WTC11 (cell line): Measurements from ENCODE around the gene POU3F1.

ENCODE experiments used
- AFF4 ChIP-seq: sonication (generic); formaldehyde crosslinking; IDR thresholded peaks from 2 replicates; pipeline ENCODE4 v1.8.1; 2023; ENCODE audit warnings: mild to moderate bottlenecking, missing genetic modification reagents, borderline replicate concordance
- ATF3 ChIP-seq: sonication (generic); formaldehyde crosslinking; conservative IDR thresholded peaks from 2 replicates; pipeline ENCODE4 v1.8.1; 2022; ENCODE audit warnings: mild to moderate bottlenecking, missing genetic modification reagents
- CREM ChIP-seq: sonication (generic); formaldehyde crosslinking; IDR thresholded peaks from 2 replicates; pipeline ENCODE4 v1.8.1; 2022; ENCODE audit warnings: mild to moderate bottlenecking, missing genetic modification reagents, moderate library complexity
- CTCF ChIP-seq: fragments of 200-600 bp; IDR thresholded peaks from 2 replicates; pipeline ENCODE4 v1.8.0; 2022; ENCODE audit warnings: antibody characterized with exemption
- ETV6 ChIP-seq: sonication (generic); formaldehyde crosslinking; IDR thresholded peaks from 2 replicates; pipeline ENCODE4 v1.8.1; 2022; ENCODE audit warnings: mild to moderate bottlenecking, missing genetic modification reagents
- FOXJ3 ChIP-seq: sonication (generic); formaldehyde crosslinking; IDR thresholded peaks from 2 replicates; pipeline ENCODE4 v1.9.0; 2021; ENCODE audit warnings: missing genetic modification reagents, mild to moderate bottlenecking, borderline replicate concordance
- IRF1 ChIP-seq: sonication (generic); formaldehyde crosslinking; IDR thresholded peaks from 2 replicates; pipeline ENCODE4 v1.8.0; 2023; ENCODE audit warnings: missing genetic modification reagents
- MAX ChIP-seq: sonication (generic); formaldehyde crosslinking; IDR thresholded peaks from 2 replicates; pipeline ENCODE4 v1.8.0; 2022; ENCODE audit warnings: mild to moderate bottlenecking, missing genetic modification reagents
- NFYB ChIP-seq: sonication (generic); formaldehyde crosslinking; conservative IDR thresholded peaks from 2 replicates; pipeline ENCODE4 v1.8.0; 2022; ENCODE audit warnings: low read depth, missing genetic modification reagents
- NR2C2 ChIP-seq: sonication (generic); formaldehyde crosslinking; IDR thresholded peaks from 2 replicates; pipeline ENCODE4 v1.8.0; 2022; ENCODE audit warnings: mild to moderate bottlenecking, missing genetic modification reagents
- NR3C1 ChIP-seq: sonication (generic); formaldehyde crosslinking; conservative IDR thresholded peaks from 2 replicates; pipeline ENCODE4 v1.8.1; 2023; ENCODE audit warnings: low read depth, mild to moderate bottlenecking, missing genetic modification reagents
- SP1 ChIP-seq: sonication (generic); formaldehyde crosslinking; conservative IDR thresholded peaks from 2 replicates; pipeline ENCODE4 v1.8.1; 2022; ENCODE audit warnings: missing genetic modification reagents
- TCF7 ChIP-seq: sonication (generic); formaldehyde crosslinking; IDR thresholded peaks from 2 replicates; pipeline ENCODE4 v1.8.0; 2022; ENCODE audit warnings: mild to moderate bottlenecking, low read depth, missing genetic modification reagents, moderate library complexity
- ZNF232 ChIP-seq: sonication (generic); formaldehyde crosslinking; IDR thresholded peaks from 2 replicates; pipeline ENCODE4 v1.8.0; 2022; ENCODE audit warnings: mild to moderate bottlenecking, missing genetic modification reagents

GRCh38 chr1:38046333-38046883 lies at the start of gene POU3F1:
- TF ChIP-seq CTCF (no peak), AFF4 (CRISPR knock-in tag) (no peak), NR2C2 (CRISPR knock-in tag) (no peak), ZNF232 (CRISPR knock-in tag) (no peak), NFYB (no peak), NR3C1 (CRISPR knock-in tag) (no peak), MAX (CRISPR knock-in tag) (no peak), FOXJ3 (CRISPR knock-in tag) (no peak), ETV6 (CRISPR knock-in tag) (no peak), CREM (CRISPR knock-in tag) (no peak), SP1 (CRISPR knock-in tag) (no peak), IRF1 (CRISPR knock-in tag) (no peak), ATF3 (CRISPR knock-in tag) (no peak), TCF7 (CRISPR knock-in tag) (no peak)
